ENCODE data around the gene CTSF.

DNA sequence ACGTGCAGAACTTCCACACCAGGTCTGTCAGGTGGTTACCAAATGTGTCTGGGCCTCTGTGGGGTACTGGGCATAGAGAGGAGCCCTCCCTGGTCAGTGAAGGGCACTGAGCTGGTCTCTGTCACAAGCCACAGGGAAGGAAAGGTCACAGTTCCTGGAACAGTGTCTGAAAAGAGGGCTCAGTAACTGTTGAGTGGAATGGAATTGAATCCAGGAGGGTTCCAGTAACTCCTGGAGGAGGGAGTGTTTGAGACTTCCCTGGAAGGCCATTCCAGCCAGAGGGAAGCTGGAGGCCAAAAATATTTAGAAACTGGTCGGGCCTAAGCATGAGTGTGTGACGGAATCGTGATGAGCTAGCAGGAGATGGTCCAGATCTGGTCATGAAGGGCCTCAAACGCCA is 13.8 kb downstream of the CTSF start:
- TF ChIP-seq CTCF (IDR thresholded peaks at IDR 0.05 in 8 of 11, conservative IDR thresholded peaks at IDR 0.05 in 3 of 11) (no peak), POLR2A (IDR thresholded peaks at IDR 0.05) (no peak), POLR2AphosphoS5 (IDR thresholded peaks at IDR 0.05) (no peak)
